B cell (primary cell): Measurements from ENCODE around the gene ITFG1.

Source experiments
- CTCF ChIP-seq: fragments of 200-600 bp; IDR thresholded peaks from one replicate; pipeline ENCODE4 v1.8.0; 2022; ENCODE audit warnings: antibody characterized with exemption, mild to moderate bottlenecking
- EZH2 ChIP-seq: IDR thresholded peaks from 2 replicates; pipeline ENCODE4 v1.6.1; 2012; ENCODE audit warnings: borderline replicate concordance, low read depth, mild to moderate bottlenecking, moderate library complexity, low read length; ENCODE audit not compliant: insufficient read depth, poor library complexity, severe bottlenecking

GRCh38 chr16:47459603-47460002 lies 1.3 kb downstream of the ITFG1 start:
- TF ChIP-seq CTCF = no peak
- TF ChIP-seq EZH2 = no peak
